LNCaP clone FGC (cell line): Measurements from ENCODE around the gene IFI6.
"Not testable (repeated sequence)": the region's sequence is repeated elsewhere in the genome, so short reads cannot be mapped to it uniquely, and the experiment has no call there.

Experiments
- DNase-seq: peaks from one replicate; pipeline ENCODE4 v3.0.0-alpha.2; 2011; ENCODE audit warnings: low read depth
- H3K4me3 ChIP-seq: 2 replicates; pipeline ENCODE4 v1.5.1; 2011; ENCODE audit warnings: mild to moderate bottlenecking, low read depth, low read length, control low read depth
- CTCF ChIP-seq: IDR thresholded peaks from 2 replicates; pipeline ENCODE4 v1.5.1; 2012; ENCODE audit warnings: mild to moderate bottlenecking; ENCODE audit not compliant: control insufficient read depth, insufficient read depth; ENCODE audit errors: extremely low read depth

The IFI6 gene

GRCh38 chr1:27684176-27684575 lies 12.2 kb upstream of the IFI6 start:
- no peak for TF ChIP-seq CTCF
- H3K4me3 ChIP-seq: no peak overlapping the region
- DNase-seq: no peak

GRCh38 chr1:27682351-27682944 lies 10.5 kb upstream of the IFI6 start:
- DNase-seq: no peak
- no peak overlapping the region for H3K4me3 ChIP-seq
- no peak for TF ChIP-seq CTCF

- DNase-seq, H3K4me3 ChIP-seq: not testable (repeated sequence)
These were observed 9.6 kb upstream of the IFI6 start for GRCh38 chr1:27681580-27681979.

GRCh38 chr1:27680225-27680791 lies 8.3 kb upstream of the IFI6 start:
- not testable (repeated sequence) for DNase-seq, H3K4me3 ChIP-seq

- DNase-seq: no peak
- no peak for TF ChIP-seq CTCF
- H3K4me3 ChIP-seq: no peak overlapping the region
These were observed 6.8 kb upstream of the IFI6 start for GRCh38 chr1:27678747-27679146.

GRCh38 chr1:27676410-27676809 lies 4.4 kb upstream of the IFI6 start:
- no peak overlapping the region for H3K4me3 ChIP-seq
- TF ChIP-seq CTCF: no peak
- DNase-seq: no peak

GRCh38 chr1:27672750-27673112 lies 739 bp upstream of the IFI6 start:
- no peak for DNase-seq
- TF ChIP-seq CTCF: no peak
- H3K4me3 ChIP-seq: peak overlapping the region; percentile 38

- no peak for TF ChIP-seq CTCF
- no peak for DNase-seq
- H3K4me3 ChIP-seq: no peak overlapping the region
These were observed 2.1 kb downstream of the IFI6 start for GRCh38 chr1:27669876-27670275.
